GM10248 (cell line): ENCODE data around the gene WDR48.

ENCODE experiments used
- CTCF ChIA-PET: fragments of 300-600 bp; sonication (Branson Sonifier 250); formaldehyde crosslinking; extraction: SDS; loops from one replicate; lab custom pipeline; 2021; ENCODE audit warnings: antibody characterized with exemption; lab: Yijun Ruan, JAX
- POLR2A ChIA-PET: fragments of 350-650 bp; sonication (Branson Sonifier 250); formaldehyde crosslinking; extraction: SDS; loops from one replicate; lab custom pipeline; 2020; ENCODE audit warnings: antibody characterized with exemption; lab: Yijun Ruan, JAX
- DNase-seq: peaks from one replicate; pipeline ENCODE4 v3.0.0; 2012; ENCODE audit errors: extremely low spot score
- TF ChIP-seq, protein P1 (sequence below): IDR thresholded peaks from 2 replicates; pipeline ENCODE4 v1.5.1; 2012; ENCODE audit warnings: mild to moderate bottlenecking, low read depth; ENCODE audit errors: extremely low read depth, missing control alignments, control extremely low read depth

Gene WDR48

DNA sequence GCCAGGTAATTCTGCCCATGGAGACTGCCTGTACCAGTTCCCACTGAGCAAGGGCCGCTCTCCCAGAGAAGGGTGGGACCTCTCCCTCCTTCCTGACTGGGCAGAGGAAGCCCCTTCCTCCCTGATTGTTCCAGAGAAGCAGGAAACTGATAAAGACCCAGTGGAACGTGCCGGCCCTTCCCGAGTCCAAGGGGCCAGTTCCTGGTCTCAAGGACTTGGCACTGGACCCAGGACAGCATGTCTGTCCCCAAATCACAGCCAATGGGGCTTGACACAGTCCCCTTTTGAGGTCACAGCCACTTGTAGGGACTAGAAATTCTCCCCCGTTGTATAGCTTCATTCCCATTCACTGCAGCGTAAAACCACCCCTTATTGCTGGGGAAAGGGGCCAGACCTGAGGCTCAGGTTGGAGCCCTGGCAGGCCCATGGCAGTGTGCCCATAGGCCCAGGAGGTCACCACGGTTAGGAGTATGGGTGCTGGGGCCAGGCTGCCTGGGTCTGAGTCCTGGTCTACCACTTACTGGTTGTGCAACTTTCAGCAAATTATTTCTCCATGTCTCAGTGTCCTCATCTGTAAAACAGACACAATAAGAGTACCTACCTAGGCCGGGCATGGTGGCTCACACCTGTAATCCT is 83.5 kb downstream of the WDR48 start:
- POLR2A ChIA-PET = interaction anchor here (0.6 to 1.3 kb wide), 2 partner anchors 10 to 26 kb away, joined by 6 to 12 read pairs; no protein-coding TSS in a partner anchor
- CTCF ChIA-PET = interaction anchor here (0.8 to 4.0 kb wide), 8 partner anchors 8 to 157 kb away, joined by 3 to 26 read pairs (median 3); no protein-coding TSS in a partner anchor
- DNase-seq = no peak
- TF ChIP-seq, protein P1, sequence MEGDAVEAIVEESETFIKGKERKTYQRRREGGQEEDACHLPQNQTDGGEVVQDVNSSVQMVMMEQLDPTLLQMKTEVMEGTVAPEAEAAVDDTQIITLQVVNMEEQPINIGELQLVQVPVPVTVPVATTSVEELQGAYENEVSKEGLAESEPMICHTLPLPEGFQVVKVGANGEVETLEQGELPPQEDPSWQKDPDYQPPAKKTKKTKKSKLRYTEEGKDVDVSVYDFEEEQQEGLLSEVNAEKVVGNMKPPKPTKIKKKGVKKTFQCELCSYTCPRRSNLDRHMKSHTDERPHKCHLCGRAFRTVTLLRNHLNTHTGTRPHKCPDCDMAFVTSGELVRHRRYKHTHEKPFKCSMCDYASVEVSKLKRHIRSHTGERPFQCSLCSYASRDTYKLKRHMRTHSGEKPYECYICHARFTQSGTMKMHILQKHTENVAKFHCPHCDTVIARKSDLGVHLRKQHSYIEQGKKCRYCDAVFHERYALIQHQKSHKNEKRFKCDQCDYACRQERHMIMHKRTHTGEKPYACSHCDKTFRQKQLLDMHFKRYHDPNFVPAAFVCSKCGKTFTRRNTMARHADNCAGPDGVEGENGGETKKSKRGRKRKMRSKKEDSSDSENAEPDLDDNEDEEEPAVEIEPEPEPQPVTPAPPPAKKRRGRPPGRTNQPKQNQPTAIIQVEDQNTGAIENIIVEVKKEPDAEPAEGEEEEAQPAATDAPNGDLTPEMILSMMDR = no peak

DNA sequence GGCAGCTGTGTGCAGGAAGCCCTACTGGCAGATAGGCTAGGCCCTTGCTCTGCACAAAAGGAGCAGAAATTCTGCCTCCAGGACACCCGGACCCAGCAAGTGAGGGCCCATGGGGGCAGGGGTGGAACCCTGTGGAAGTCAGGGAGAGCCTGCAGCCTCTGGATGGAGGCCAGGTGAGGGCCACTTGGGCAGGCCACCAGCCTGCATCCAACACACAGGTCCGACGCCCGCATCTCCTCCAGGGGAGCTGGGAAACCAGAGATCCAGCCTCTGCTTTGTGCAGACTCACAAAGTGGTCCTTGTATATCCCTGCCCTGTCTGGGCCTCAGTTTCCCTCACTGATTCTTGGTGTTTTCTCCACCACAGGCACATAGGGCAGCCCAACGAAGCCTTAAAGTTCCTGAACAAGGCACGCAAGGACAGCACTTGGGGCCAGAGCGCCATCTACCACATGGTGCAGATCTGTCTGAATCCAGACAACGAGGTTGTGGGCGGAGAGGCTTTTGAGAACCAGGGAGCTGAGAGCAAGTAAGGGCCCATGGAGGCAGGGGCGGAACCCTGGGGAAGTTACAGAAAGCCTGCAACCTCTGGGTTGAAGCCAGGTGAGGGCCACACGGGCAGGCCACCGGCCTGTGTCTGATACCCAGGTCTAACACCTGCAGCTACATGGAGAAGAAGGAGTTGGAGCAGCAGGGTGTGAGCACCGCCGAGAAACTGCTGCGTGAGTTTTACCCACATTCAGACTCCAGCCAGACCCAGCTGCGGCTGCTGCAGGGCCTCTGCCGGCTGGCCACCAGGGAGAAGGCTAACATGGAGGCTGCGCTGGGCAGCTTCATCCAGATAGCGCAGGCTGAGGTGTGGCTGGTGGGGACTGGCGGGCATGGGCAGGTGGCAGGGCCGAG is 85.0 kb downstream of the WDR48 start:
- CTCF ChIA-PET = interaction anchor here (0.8 to 4.0 kb wide), 6 partner anchors 9 to 155 kb away, joined by 3 to 26 read pairs (median 3); no protein-coding TSS in a partner anchor
- no peak for DNase-seq
- TF ChIP-seq, protein P1 = no peak
- POLR2A ChIA-PET = interaction anchor here (1.3 to 3.2 kb wide), 2 partner anchors 10 to 28 kb away, joined by 6 to 10 read pairs; no protein-coding TSS in a partner anchor

- no peak for DNase-seq
- ChIA-PET CTCF (interaction anchor here (2.4 to 4.0 kb wide), 2 partner anchors 11 to 154 kb away, joined by 7 to 26 read pairs; no protein-coding TSS in a partner anchor), POLR2A (interaction anchor here (0.9 to 3.2 kb wide), 2 partner anchors 10 to 12 kb away, joined by 3 to 10 read pairs; no protein-coding TSS in a partner anchor)
- TF ChIP-seq, protein P1 = no peak
These were observed 85.7 kb downstream of the WDR48 start for GRCh38 chr3:39137435-39137936.

DNA sequence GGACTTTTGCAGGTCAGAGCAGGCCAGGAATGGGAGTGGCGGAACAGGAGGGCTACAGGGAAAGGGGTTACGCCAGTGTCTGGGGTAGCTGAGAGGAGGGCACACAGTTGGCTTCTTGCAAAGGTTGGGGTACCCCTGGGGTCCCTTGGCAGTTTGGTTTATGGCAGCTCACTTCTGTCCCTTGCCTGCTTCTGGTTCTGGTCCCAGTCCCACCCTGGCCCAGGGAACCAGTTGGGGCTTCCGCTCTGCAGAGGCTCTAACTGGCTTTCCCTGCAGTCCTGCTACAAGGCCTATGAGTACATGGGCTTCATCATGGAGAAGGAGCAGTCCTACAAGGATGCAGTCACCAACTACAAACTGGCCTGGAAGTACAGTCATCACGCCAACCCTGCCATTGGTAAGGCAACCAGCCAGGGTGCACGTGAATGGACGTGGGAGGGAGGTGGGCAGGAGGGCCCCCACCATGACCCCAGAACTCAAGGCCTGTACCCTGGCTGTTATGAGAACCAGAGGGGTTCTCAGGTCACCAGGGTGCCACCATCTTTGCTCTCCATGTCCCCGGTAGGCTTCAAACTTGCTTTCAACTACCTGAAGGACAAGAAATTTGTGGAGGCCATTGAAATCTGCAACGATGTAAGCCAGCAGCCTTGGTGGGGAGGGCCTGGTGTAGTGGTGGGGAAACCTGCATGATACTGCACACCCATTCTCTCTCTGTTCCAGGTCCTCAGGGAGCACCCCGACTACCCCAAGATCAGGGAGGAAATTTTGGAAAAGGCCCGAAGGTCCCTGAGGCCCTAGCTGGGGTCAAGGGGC is 86.4 kb downstream of the WDR48 start:
- POLR2A ChIA-PET = interaction anchor here (0.9 to 3.2 kb wide), 2 partner anchors 11 kb away, joined by 3 to 10 read pairs; no protein-coding TSS in a partner anchor
- DNase-seq = no peak
- TF ChIP-seq, protein P1 = no peak
- CTCF ChIA-PET = interaction anchor here (0.7 to 4.0 kb wide), 5 partner anchors 8 to 154 kb away, joined by 3 to 26 read pairs (median 3); no protein-coding TSS in a partner anchor

DNA sequence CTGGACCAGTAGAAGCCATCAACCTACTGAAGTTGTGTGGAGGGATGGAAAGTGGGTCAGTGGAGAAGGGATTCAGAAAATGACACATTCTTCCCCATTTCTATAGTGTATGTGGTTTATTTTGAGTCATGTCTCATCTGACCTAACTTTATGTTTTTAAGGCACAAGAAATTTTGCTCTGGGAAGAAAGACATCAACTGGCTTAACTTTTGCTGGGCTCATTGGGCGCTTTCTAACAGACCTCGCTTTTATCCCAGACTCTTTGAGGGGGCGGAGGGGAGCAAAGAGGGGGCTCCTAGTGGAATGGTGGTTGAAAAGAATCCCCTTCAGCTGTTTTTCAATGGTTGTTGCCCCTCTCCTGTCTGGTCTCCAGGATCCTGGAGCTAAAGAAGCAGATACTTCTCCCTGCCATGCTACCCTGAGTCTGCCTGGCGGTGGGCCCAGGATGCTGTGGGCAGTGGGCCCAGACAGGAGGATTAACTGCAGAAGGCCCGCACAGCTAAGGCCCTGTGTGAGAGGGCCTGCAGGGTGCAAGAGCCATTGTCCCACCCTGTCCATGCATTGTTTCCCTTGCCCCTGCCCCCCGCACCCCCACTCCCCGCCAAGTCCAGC is 87.1 kb downstream of the WDR48 start:
- CTCF ChIA-PET = interaction anchor here (0.7 to 1.3 kb wide), 3 partner anchors 9 to 21 kb away, joined by 3 read pairs; no protein-coding TSS in a partner anchor
- TF ChIP-seq, protein P1 = no peak
- DNase-seq = no peak
- POLR2A ChIA-PET = interaction anchor here (0.9 to 3.2 kb wide), 2 partner anchors 10 to 12 kb away, joined by 3 to 10 read pairs; no protein-coding TSS in a partner anchor
